ENCODE data around the gene PDF.

PDF gene

GRCh38 chr16:69329369-69330285 is 761 bp downstream of the PDF start:
- no peak for TF ChIP-seq CTCF (IDR thresholded peaks at IDR 0.05; ENCODE audit: borderline replicate concordance, control extremely low read depth, extremely low read depth, insufficient read depth, missing control alignments)
- in situ Hi-C loops (cut with MboI; ENCODE audit: low sequenced_read_pairs, unreplicated experiment), result no loop called here
- DNase-seq (ENCODE audit: low spot score), result peak; percentile 74

GRCh38 chr16:69328854-69329316 is 1.5 kb downstream of the PDF start:
- DNase-seq (ENCODE audit: low spot score), result no peak

GRCh38 chr16:69327585-69328310 is 2.6 kb downstream of the PDF start:
- no peak for DNase-seq (ENCODE audit: low spot score)
- in situ Hi-C loops (cut with MboI; ENCODE audit: low sequenced_read_pairs, unreplicated experiment), result no loop called here
- TF ChIP-seq CTCF (IDR thresholded peaks at IDR 0.05; ENCODE audit: borderline replicate concordance, control extremely low read depth, extremely low read depth, insufficient read depth, missing control alignments), result no peak

More at GRCh38 chr16:69328854-69329316, 1.5 kb downstream of the PDF start:
- in situ Hi-C loops (cut with MboI; ENCODE audit: low sequenced_read_pairs, unreplicated experiment), result no loop called here
- no peak for TF ChIP-seq CTCF (IDR thresholded peaks at IDR 0.05; ENCODE audit: borderline replicate concordance, control extremely low read depth, extremely low read depth, insufficient read depth, missing control alignments)

- in situ Hi-C loops (cut with MboI; ENCODE audit: low sequenced_read_pairs, unreplicated experiment), result no loop called here
- no peak for TF ChIP-seq CTCF (IDR thresholded peaks at IDR 0.05; ENCODE audit: borderline replicate concordance, control extremely low read depth, extremely low read depth, insufficient read depth, missing control alignments)
- no peak for DNase-seq (ENCODE audit: low spot score)
Measured at GRCh38 chr16:69326172-69326873, 4.1 kb downstream of the PDF start.

GRCh38 chr16:69325784-69326171 is 4.6 kb downstream of the PDF start:
- no peak for DNase-seq (ENCODE audit: low spot score)
- no peak for TF ChIP-seq CTCF (IDR thresholded peaks at IDR 0.05; ENCODE audit: borderline replicate concordance, control extremely low read depth, extremely low read depth, insufficient read depth, missing control alignments)
- in situ Hi-C loops (cut with MboI; ENCODE audit: low sequenced_read_pairs, unreplicated experiment), result no loop called here

- in situ Hi-C loops (cut with MboI; ENCODE audit: low sequenced_read_pairs, unreplicated experiment), result no loop called here
- no peak for TF ChIP-seq CTCF (IDR thresholded peaks at IDR 0.05; ENCODE audit: borderline replicate concordance, control extremely low read depth, extremely low read depth, insufficient read depth, missing control alignments)
- DNase-seq (ENCODE audit: low spot score), result no peak
Measured at GRCh38 chr16:69324585-69325253, 5.7 kb downstream of the PDF start.

All from GM13976 (cell line).